Ovary (tissue), 3 donors: ENCODE results near the gene OTOP2.

Experiments used
- EP300 ChIP-seq: sonication (generic); formaldehyde crosslinking; IDR thresholded peaks from one replicate; pipeline ENCODE4 v1.6.1; 2017; ENCODE audit warnings: antibody characterized with exemption
- TF ChIP-seq, protein P1 (sequence below), 3 donors: fragments of 450-650 bp in 2 of 3; fragments of 200-600 bp in 1 of 3; IDR thresholded peaks; one replicate each; pipeline versions ENCODE4 v1.5.1 to v1.8.0; 2016 to 2022; ENCODE audit warnings: antibody characterized with exemption in 3 of 3, mild to moderate bottlenecking in 1 of 3
- donor health status: DM: no; HTN: no; CAD: no.

DNA sequence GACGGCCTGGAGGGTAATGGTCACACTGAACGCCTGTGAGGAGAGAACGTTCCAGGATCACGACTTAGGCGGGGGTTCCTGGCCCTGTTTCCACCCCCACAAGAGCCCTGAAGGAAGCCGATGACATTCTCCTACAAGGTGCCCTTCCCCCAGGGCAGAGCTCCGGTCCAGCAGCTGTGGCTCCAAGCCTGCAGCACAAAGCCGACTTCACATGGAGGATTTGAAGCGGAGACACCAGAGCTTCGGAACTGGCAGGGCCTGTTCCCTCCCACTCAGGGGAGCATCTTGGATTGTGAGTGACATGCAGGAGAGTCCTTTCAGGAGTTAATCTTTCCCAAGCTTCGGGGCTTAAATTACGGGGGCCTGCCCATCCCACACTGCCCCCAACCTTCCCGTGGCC, 35.6 kb upstream of the OTOP2 start:
- TF ChIP-seq, protein P1, sequence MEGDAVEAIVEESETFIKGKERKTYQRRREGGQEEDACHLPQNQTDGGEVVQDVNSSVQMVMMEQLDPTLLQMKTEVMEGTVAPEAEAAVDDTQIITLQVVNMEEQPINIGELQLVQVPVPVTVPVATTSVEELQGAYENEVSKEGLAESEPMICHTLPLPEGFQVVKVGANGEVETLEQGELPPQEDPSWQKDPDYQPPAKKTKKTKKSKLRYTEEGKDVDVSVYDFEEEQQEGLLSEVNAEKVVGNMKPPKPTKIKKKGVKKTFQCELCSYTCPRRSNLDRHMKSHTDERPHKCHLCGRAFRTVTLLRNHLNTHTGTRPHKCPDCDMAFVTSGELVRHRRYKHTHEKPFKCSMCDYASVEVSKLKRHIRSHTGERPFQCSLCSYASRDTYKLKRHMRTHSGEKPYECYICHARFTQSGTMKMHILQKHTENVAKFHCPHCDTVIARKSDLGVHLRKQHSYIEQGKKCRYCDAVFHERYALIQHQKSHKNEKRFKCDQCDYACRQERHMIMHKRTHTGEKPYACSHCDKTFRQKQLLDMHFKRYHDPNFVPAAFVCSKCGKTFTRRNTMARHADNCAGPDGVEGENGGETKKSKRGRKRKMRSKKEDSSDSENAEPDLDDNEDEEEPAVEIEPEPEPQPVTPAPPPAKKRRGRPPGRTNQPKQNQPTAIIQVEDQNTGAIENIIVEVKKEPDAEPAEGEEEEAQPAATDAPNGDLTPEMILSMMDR (IDR thresholded peaks at IDR 0.05) = no peak
- TF ChIP-seq EP300 = no peak
